COLO829 (cell line): ENCODE data around the gene OASL.

ENCODE experiments used
- DNase-seq: peaks from one replicate; pipeline ENCODE4 v3.0.0; 2012; ENCODE audit warnings: low spot score

OASL gene

DNA sequence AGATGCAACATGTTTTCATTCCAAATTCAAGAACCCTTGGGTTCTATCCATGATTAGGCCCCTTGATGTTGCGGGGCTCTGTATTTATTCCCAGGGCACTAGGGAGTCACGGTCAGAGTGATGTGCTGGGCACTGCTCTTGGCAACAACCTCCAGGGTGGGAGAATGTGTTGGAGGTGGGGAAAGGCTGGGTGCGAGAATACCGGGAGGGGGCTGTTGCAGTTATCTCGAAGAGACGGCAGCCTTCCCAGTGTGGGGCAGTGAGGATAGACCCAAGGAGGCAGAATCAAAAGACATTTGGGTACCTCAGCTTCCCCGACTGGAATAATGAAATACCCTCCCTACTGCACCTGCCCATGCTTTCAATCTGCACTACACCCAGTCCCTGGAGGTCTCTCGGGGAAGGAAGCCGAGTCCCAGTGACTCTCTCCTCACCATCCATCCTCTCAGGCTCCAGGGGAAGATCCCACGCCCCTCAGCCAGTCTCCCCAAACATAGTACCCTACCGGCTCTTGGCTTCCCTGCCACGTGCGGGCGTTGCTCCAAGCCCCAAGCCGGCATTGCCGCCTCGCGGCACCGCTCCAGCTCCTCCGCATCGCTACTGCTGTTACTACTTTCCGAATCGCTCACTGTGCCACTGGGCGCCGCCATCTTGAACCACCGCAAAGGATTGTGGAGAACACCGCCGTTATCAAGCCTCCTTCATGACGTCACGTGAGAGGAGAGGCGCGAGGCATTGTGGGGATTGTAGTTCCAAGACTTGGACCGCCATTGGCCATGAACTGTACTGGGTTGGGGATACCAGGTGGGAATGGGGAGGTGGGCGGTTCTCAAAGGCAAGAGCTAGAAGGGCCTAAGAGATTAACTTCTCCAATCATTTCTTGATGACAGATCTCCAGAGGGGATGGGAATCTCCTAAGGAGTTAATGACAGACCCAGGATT, 22.9 kb downstream of the OASL start, which contains the start of gene C12orf43:
Gene C12orf43 (minus strand): TSS at position 663 of the 942 bp plus-strand sequence. CDS start 13 bp downstream, at position 650.
- peak; percentile 93 for DNase-seq

GRCh38 chr12:121013715-121014114, 25.3 kb downstream of the OASL start:
- DNase-seq = no peak

DNA sequence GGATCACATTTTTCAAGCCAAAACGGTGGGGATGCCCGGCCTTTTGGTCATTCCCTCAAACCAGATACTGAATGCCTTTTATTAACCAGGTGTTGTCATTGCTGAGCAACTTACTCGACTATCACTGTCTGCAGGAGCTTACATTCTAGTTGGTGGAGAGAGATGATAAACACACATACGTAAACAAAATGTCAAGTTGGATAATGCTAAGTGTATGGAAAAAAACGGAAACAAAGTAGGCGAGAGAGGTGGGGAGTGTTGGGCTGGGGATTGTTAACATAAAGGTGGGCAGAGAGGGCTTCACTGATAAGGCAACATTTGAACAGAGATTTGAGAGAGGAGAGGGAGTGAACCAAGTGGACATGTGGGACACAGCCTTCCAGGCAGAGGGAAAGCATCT, 27.2 kb downstream of the OASL start:
- no peak for DNase-seq

- DNase-seq = no peak
These were observed 28.2 kb downstream of the OASL start for GRCh38 chr12:121010860-121011259.

DNA sequence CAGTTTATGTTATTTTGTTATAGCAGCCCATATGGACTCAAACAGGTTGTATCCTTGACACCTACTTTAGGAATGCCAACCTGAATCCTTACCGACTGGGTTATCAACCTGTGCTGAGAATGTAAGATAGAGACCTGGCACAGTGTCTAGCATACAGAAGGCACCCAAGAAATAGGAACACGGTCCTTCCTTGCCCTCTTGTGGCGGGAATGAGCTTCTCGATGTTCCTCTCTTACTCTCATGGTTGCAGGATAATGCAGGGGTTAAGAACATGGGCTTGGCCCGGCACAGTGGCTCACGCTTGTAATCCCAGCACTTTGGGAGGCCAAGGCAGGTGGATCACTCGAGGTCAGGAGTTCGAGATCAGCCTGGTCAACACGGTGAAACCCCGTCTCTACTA, 29.3 kb downstream of the OASL start:
- DNase-seq = no peak

DNA sequence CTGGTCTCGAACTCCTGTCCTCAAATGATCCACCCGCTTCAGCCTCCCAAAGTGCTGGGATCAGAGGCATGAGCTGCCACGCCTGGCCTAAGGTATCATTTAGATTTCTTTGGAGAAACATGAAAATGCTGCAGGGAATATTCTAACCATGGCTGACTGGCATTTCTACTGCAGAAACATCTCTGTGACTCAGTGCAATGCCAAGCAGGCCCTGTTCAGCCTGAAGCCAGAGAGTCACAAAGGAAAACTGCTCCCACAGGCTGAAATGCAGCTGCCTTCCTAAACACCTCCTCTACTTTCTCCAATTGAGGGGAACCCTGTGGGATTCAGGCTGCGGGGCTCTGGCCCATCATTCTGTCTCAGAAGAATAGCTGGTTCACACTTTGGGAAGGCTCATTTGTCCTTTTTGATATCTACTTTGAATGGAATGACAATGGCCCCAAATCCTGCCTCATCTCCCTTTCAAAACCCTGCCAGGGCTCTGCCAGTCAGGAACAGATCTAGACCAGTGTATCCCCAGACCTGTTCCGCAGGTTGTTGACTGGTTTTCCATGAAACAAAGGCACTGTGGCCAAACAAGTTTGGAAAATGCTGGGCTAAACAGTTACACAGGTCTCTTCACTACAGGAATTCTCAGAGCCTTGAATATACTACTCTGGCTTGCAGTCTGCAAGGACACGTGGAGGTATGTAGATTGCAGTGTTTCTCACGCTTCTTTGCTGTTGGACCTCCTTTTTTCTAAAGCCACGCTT, 30.5 kb downstream of the OASL start:
- DNase-seq = no peak

DNA sequence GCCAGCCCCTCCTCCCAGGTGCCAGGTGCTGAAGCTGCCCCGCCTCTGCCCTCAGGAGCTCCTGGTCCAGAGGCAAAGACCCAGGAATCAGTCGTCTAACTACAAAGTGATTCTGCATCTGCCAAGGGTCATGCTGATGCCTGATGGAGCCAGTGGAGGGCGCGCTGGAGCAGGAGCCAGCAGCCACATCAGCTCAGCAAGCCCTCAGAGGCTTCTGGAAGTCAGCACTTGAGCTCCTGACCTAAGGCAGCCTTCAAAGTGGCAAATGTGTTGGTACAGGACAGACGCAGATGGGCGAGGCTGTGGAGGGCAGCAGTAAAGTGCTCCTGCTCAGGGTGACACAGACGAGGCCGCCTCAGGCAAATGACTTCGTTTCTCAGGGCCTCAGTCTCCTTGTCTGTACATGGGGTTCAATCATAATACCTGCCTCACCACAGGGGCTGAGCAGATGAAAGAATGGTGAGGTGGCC, 33.7 kb downstream of the OASL start:
- DNase-seq = peak; percentile 24

- no peak for DNase-seq
These were observed 34.7 kb downstream of the OASL start for GRCh38 chr12:121004253-121004815.

DNA sequence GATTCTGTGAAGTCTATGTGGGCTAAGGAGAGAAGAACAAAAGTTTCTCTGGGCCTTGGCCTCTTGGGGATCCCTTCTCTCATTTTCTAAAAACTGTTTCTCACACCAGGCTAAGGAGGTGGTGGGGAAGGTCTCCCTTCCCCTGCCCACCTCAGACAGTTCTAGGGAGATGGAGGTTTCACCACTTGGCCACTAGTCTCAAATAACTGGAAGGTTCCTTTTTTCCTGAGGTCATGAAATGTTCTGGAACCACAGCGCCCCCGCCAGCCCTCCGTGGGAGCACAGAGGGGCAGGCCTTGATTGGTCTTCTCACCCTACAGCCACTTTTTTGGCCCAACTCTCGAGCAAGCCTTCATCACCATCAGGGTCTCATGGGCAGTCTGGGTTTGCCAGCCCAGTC, 35.4 kb downstream of the OASL start:
- DNase-seq = no peak

DNA sequence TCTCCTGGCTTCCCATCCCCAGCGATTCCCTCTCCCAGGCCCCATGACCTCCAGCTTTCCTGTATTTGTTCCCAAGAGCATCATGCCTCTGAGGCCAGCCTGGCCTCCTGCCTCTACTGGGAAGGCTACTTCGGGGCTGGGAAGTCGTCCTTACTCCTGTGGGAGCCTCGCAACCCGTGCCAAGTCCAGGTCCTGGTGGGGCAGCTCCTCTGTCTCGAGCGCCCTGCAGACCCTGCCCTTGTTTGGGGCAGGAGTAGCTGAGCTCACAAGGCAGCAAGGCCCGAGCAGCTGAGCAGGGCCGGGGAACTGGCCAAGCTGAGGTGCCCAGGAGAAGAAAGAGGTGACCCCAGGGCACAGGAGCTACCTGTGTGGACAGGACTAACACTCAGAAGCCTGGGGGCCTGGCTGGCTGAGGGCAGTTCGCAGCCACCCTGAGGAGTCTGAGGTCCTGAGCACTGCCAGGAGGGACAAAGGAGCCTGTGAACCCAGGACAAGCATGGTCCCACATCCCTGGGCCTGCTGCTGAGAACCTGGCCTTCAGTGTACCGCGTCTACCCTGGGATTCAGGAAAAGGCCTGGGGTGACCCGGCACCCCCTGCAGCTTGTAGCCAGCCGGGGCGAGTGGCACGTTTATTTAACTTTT, 37.1 kb downstream of the OASL start:
- DNase-seq = no peak

DNA sequence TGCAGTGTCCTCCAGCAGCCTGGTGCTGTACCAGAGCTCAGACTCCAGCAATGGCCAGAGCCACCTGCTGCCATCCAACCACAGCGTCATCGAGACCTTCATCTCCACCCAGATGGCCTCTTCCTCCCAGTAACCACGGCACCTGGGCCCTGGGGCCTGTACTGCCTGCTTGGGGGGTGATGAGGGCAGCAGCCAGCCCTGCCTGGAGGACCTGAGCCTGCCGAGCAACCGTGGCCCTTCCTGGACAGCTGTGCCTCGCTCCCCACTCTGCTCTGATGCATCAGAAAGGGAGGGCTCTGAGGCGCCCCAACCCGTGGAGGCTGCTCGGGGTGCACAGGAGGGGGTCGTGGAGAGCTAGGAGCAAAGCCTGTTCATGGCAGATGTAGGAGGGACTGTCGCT, 38.0 kb downstream of the OASL start:
- DNase-seq = no peak

DNA sequence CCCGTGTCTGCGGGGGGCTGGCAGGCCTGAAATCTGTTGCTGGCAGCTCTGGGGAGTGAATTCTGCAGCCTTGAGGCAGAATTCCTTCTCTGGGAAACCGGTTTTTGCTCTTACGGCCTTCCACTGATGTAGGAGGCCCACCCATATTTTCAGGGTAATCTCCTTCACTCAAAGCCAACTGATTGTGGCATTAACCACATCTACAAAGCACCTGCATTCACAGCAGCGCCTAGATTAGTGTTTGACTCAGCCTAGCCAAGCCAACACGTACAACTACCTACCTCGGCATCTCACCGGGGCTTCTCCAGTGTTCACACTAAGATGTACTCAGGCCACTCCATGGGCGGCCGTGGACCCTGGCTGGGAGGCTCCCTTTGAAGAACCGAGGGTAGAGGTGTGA, 38.5 kb downstream of the OASL start:
- DNase-seq = no peak

GRCh38 chr12:120999191-121000120, 39.6 kb downstream of the OASL start:
- no peak for DNase-seq

DNA sequence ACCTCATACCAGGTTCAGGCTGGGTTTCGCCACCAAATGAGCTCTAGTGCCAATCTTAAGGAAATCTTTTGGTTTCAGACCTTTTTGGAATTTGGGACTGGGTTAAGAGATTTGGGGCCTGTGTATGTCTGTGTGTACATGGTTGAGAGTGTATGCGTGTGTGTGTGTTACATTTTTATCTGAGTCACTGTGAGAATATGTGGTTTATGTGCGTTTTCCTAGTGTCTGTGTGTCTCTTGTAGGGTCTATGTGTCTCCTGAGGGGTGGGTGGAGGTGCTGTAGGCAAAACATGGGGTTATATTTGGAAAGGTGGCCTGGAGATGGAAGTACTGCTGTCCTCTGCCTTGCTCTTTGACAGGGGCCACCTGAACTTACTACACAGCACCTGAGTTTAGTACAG, 40.6 kb downstream of the OASL start:
- DNase-seq = no peak

GRCh38 chr12:120997448-120997847, 41.6 kb downstream of the OASL start:
- no peak for DNase-seq

GRCh38 chr12:120996133-120996746, 42.8 kb downstream of the OASL start:
- DNase-seq = no peak

- no peak for DNase-seq
These were observed 44.3 kb downstream of the OASL start for GRCh38 chr12:120994589-120995337.

DNA sequence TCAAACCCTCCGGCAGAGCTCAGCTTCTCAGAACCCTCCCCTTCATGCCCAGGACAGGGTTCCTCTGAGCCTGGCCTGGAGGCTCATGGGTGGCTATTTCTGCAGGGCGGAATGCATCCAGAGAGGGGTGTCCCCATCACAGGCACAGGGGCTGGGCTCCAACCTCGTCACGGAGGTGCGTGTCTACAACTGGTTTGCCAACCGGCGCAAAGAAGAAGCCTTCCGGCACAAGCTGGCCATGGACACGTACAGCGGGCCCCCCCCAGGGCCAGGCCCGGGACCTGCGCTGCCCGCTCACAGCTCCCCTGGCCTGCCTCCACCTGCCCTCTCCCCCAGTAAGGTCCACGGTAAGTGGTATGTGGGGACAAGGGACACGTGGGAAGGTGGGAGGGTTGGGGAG, 45.0 kb downstream of the OASL start:
- no peak for DNase-seq

DNA sequence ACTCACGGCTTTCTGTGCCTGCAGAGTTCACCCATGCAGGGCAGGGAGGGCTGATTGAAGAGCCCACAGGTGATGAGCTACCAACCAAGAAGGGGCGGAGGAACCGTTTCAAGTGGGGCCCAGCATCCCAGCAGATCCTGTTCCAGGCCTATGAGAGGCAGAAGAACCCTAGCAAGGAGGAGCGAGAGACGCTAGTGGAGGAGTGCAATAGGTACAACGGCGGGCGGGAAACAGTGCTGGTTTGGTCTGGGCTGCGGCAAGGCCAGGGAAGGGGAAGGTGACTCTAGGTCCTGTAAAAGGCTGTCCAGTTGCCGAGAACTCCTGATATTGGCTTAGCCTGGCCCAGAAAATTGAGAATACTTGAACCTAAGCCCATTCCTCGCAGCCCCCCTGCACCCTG, 45.5 kb downstream of the OASL start:
- DNase-seq = no peak

GRCh38 chr12:120992989-120993388, 46.1 kb downstream of the OASL start:
- DNase-seq = no peak
